HL-60/S4 (cell line): ENCODE measurements around the gene POLR1F.
"Not testable (repeated sequence)": the region's sequence is repeated elsewhere in the genome, so short reads cannot be mapped to it uniquely, and the experiment has no call there.

Experiments used
- in situ Hi-C: fragments of 300-500 bp; cut with MboI; formaldehyde crosslinking; loops from 2 replicates; pipeline ENCODE4 v1.14.3; 2022; ENCODE audit warnings: low sequenced_read_pairs

POLR1F gene

GRCh38 chr7:19708397-19709248 is at the start of gene POLR1F:
Gene POLR1F, minus strand, starts transcription at chr7:19709037. Its CDS starts 21 bp downstream, at chr7:19709016.
- in situ Hi-C loops, result no loop called here

- in situ Hi-C loops, result no loop called here
These were observed 45.8 kb upstream of the POLR1F start for GRCh38 chr7:19754521-19755116.

GRCh38 chr7:19752020-19752419 is 43.2 kb upstream of the POLR1F start:
- in situ Hi-C loops, result no loop called here

GRCh38 chr7:19749658-19750057 is 40.8 kb upstream of the POLR1F start:
- in situ Hi-C loops, result loop anchor here (25.0 kb wide), 1 partner anchor 838 kb away; no protein-coding TSS in a partner anchor

- in situ Hi-C loops, result loop anchor here (25.0 kb wide), 1 partner anchor 839 kb away; no protein-coding TSS in a partner anchor
These were observed 39.0 kb upstream of the POLR1F start for GRCh38 chr7:19747740-19748339.

GRCh38 chr7:19744075-19744474 is 35.2 kb upstream of the POLR1F start:
- in situ Hi-C loops, result loop anchor here (25.0 kb wide), 1 partner anchor 843 kb away; no protein-coding TSS in a partner anchor

- in situ Hi-C loops, result loop anchor here (25.0 kb wide), 1 partner anchor 859 kb away; no protein-coding TSS in a partner anchor
These were observed 19.9 kb upstream of the POLR1F start for GRCh38 chr7:19728716-19729115.

GRCh38 chr7:19725770-19726169 is 16.9 kb upstream of the POLR1F start:
- in situ Hi-C loops, result loop anchor here (25.0 kb wide), 1 partner anchor 862 kb away; no protein-coding TSS in a partner anchor

GRCh38 chr7:19715499-19715898 is 6.7 kb upstream of the POLR1F start:
- in situ Hi-C loops, result no loop called here

- in situ Hi-C loops, result no loop called here
These were observed 4.8 kb upstream of the POLR1F start for GRCh38 chr7:19713676-19714075.

- in situ Hi-C loops, result no loop called here
These were observed 377 bp upstream of the POLR1F start for GRCh38 chr7:19709249-19709578.

- in situ Hi-C loops, result no loop called here
These were observed 1.6 kb downstream of the POLR1F start for GRCh38 chr7:19707240-19707639.

- in situ Hi-C loops, result no loop called here
These were observed 3.2 kb downstream of the POLR1F start for GRCh38 chr7:19705663-19706062.

GRCh38 chr7:19701471-19701870 is 7.4 kb downstream of the POLR1F start:
- in situ Hi-C loops, result no loop called here

- in situ Hi-C loops, result no loop called here
These were observed 7.9 kb downstream of the POLR1F start for GRCh38 chr7:19700936-19701335.

- in situ Hi-C loops, result no loop called here
These were observed 10.5 kb downstream of the POLR1F start for GRCh38 chr7:19698331-19698730.

GRCh38 chr7:19696926-19697325 is 11.9 kb downstream of the POLR1F start:
- in situ Hi-C loops, result no loop called here

- in situ Hi-C loops, result no loop called here
These were observed 16.6 kb downstream of the POLR1F start for GRCh38 chr7:19692111-19692828.

GRCh38 chr7:19690736-19691135 is 18.1 kb downstream of the POLR1F start:
- in situ Hi-C loops, result no loop called here

- in situ Hi-C loops, result not testable (repeated sequence)
These were observed 19.7 kb downstream of the POLR1F start for GRCh38 chr7:19689130-19689529.

GRCh38 chr7:19681596-19681995 is 27.2 kb downstream of the POLR1F start:
- in situ Hi-C loops, result no loop called here
